Activated CD4-positive, alpha-beta memory T cell treated with anti-CD3 and anti-CD28 coated beads, Interleukin-2, amount 10 ng/mL, durations not matched to agents 7 days and 5 days (primary cell): ENCODE data around the gene NDST3. TPM values are rescaled to one million over a fixed set of nuclear protein-coding genes. Genes with fewer than 3 reads are reported as not detected.

Source experiments
- CTCF ChIA-PET: fragments of 350-600 bp; sonication (Branson Sonifier 250); formaldehyde crosslinking; loops from one replicate; lab custom pipeline; 2021; ENCODE audit warnings: antibody characterized with exemption, inconsistent platforms; lab: Charles Lee
- POLR2A ChIA-PET: fragments of 350-600 bp; sonication (Branson Sonifier 250); formaldehyde crosslinking; loops from one replicate; lab custom pipeline; 2021; ENCODE audit warnings: antibody characterized with exemption; lab: Charles Lee
- DNase-seq: peaks from one replicate; pipeline ENCODE4 v3.0.0-alpha.2; 2020
- H3K27ac Mint-ChIP-seq: one replicate; pipeline ENCODE4 v1.8.0; 2021; ENCODE audit warnings: mild to moderate bottlenecking, mixed read lengths
- H3K27me3 Mint-ChIP-seq: one replicate; pipeline ENCODE4 v1.8.0; 2021; ENCODE audit warnings: mixed read lengths
- H3K36me3 Mint-ChIP-seq: one replicate; pipeline ENCODE4 v1.8.0; 2021; ENCODE audit warnings: low read depth, mixed read lengths
- H3K4me1 Mint-ChIP-seq: one replicate; pipeline ENCODE4 v1.8.0; 2021; ENCODE audit warnings: mixed read lengths
- H3K4me3 Mint-ChIP-seq: one replicate; pipeline ENCODE4 v1.8.0; 2021; ENCODE audit warnings: mild to moderate bottlenecking, mixed read lengths
- H3K9me3 Mint-ChIP-seq: one replicate; pipeline ENCODE4 v1.8.0; 2021; ENCODE audit warnings: mixed read lengths
- total RNA-seq, 2 experiments: library from RNA; stranded (reverse); gene quantifications; one replicate each; pipeline ENCODE4 v1.2.3, GENCODE V29; 2021

The NDST3 gene
- total RNA-seq, 2 experiments from 2014 or later, result not detected

DNA sequence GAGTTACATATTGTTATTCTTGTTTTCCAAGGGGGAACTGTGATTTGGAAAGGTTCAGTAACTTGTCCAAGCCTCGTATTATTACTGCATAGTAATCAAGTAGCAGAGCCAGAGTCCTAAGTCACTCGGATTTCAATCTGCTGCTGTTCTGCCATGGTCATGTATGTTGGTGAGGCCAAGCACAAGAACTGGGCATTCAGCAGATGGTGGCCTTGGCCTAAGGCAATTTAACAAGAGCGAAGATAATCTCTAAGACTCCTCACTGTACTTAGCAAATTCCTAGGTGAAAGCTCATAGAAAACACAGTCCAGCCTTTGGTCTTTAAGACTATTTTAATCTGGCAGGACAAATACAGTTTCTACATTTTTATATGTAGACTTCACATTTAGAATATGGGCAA, 64.8 kb downstream of the NDST3 start:
- H3K4me3 Mint-ChIP-seq, result no peak overlapping the region
- H3K36me3 Mint-ChIP-seq, result no peaks in the 10 kb centered on the region
- no peak for DNase-seq
- H3K9me3 Mint-ChIP-seq, result no peaks in the 10 kb centered on the region
- POLR2A ChIA-PET, result no interaction called here
- H3K27ac Mint-ChIP-seq, result no peak overlapping the region
- H3K27me3 Mint-ChIP-seq, result no peaks in the 10 kb centered on the region
- CTCF ChIA-PET, result interaction anchor here (0.6 kb wide), 1 partner anchor 371 kb away, joined by 3 read pairs; no protein-coding TSS in a partner anchor
- H3K4me1 Mint-ChIP-seq, result no peaks in the 10 kb centered on the region

DNA sequence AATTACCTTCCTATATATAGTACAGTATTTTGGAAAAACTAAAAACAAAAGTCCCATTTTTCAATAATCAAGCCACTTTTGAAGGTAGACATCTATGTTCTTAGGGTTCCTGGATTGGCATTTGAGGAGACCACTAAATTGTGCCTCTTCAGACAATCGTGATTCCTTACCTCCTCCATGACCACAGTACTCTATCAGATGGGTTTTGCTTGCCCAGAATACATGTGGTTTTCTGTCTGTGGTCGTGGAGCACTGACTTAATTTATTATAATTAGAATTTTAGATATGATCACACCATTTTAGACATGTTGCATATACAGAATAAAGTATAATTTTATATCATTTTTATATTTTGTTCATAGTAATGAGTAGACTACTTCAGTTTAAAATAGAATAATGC, 67.9 kb downstream of the NDST3 start:
- Mint-ChIP-seq H3K9me3 (no peaks in the 10 kb centered on the region), H3K27ac (no peak overlapping the region), H3K4me1 (no peaks in the 10 kb centered on the region), H3K4me3 (no peak overlapping the region), H3K36me3 (no peaks in the 10 kb centered on the region), H3K27me3 (no peaks in the 10 kb centered on the region)
- ChIA-PET POLR2A (no interaction called here), CTCF (no interaction called here)
- no peak for DNase-seq

DNA sequence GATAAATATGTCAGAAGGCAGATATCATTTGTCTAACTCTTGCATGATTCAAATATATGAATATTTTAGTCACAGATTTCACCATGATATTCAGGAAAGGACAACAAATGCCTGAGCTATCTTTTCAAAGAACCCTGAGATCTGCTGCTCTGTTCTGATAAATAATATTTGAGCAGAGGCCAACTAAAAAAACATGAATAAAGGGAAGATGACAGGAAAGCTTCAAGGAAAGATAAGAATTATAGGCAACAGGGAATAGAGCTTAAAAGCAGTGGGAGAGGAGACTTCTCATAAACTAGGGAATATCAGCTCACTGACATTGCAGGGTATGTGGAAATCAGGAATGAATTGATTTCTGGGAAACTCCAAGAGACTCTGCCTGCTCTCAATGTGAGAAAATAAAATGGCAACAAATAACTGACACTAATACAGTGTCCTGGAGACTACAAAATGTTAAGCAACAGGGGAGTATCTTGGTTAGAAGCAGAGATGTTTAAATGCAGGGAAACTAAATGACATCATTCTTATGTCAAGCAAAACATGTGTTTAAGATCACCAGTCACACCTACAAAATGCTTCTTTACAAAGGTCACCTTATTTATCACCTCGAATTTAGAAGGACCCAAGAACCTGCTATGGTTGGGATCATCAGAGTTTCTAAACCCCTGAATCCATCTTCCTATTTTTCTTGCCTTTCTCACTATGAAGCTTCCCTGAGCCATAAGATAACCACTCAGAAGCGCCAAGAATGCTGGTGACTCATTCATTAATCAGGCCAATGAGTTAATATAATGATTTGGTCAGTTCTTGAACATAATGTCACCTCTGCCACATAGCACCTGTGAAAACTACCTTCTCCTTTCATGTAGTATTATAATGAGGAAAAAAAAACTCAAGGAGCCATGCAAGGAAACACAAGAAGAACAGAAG, 78.1 kb downstream of the NDST3 start:
- no peak overlapping the region for H3K27ac Mint-ChIP-seq
- ChIA-PET POLR2A (no interaction called here), CTCF (no interaction called here)
- peaks cover 3% of the 10 kb centered on the region for H3K4me1 Mint-ChIP-seq
- no peaks in the 10 kb centered on the region for H3K36me3 Mint-ChIP-seq
- H3K9me3 Mint-ChIP-seq, result peaks cover 2% of the 10 kb centered on the region
- DNase-seq, result no peak
- H3K27me3 Mint-ChIP-seq, result no peaks in the 10 kb centered on the region
- H3K4me3 Mint-ChIP-seq, result no peak overlapping the region

DNA sequence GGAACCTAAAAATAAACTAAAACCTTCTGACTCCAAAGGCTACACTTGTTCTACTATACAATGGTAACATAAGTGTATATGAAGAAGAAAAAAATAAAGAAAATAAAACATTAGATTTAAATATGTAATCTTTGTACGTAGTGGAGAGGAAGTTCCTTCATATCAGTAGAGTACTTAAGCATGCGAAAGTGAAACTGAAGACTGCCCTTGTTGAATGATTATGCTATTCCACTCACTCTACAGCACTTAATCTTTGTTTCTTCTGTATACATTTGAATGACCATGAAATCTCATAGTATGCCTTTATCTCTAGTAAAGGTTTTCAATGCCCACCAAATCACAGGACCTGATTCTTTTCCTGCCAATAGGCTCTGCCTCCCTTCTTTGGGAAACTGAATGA, 78.9 kb downstream of the NDST3 start:
- Mint-ChIP-seq H3K4me3 (no peak overlapping the region), H3K36me3 (no peaks in the 10 kb centered on the region), H3K27me3 (no peaks in the 10 kb centered on the region), H3K9me3 (peaks cover 2% of the 10 kb centered on the region), H3K4me1 (peaks cover 3% of the 10 kb centered on the region), H3K27ac (no peak overlapping the region)
- ChIA-PET CTCF (no interaction called here), POLR2A (no interaction called here)
- no peak for DNase-seq

DNA sequence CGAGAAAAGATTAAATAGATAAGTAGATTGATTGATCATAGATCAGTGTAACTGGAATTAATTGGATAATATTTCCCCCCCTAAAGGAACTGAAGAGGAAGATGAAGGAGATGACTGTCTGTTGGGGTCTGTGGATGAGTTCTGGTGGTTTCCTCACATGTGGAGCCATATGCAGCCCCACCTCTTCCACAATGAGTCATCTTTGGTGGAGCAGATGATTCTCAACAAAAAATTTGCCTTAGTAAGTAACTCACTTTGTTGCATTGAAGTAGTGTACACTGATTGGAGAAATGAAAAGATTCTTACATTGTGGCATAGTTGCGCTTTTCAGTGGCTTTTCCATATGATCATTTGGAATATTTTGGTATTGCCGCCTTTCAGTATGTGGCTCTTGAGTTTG, 80.4 kb downstream of the NDST3 start:
- H3K27me3 Mint-ChIP-seq, result no peaks in the 10 kb centered on the region
- no peak for DNase-seq
- H3K4me1 Mint-ChIP-seq, result peaks cover 3% of the 10 kb centered on the region
- peaks cover 2% of the 10 kb centered on the region for H3K9me3 Mint-ChIP-seq
- no peak overlapping the region for H3K27ac Mint-ChIP-seq
- H3K36me3 Mint-ChIP-seq, result no peaks in the 10 kb centered on the region
- ChIA-PET POLR2A (no interaction called here), CTCF (no interaction called here)
- no peak overlapping the region for H3K4me3 Mint-ChIP-seq

DNA sequence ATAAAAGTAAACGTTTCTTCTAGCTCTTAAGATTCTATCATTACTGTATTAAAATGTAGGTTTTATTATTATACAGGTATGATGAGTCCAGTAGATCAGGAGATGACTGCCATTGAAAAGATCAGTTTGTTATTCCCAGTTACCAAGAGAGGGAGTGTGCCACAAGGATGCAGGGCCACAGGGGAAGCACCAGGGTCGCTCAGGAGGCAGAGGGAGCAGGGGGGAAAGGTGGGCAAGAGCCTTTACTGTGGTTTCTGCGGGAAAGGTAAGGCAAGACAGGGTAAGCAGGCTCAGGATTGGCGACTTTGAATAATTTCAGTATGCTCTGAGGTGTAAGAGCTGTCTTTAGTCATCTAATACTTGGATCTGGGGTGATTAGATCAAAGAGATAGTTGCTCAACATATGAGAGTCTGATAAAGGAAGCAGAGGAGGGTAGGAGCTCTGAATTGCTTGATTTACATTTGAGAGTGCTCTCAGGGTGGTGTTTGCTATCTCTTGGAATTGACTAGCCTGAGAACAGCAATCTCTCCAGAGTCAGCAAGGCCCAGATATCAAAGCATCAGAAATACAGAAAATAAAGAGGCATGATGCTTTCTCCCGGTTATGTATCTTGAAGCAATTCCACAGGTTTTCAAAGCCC, 86.0 kb downstream of the NDST3 start:
- POLR2A ChIA-PET, result no interaction called here
- Mint-ChIP-seq H3K27me3 (no peaks in the 10 kb centered on the region), H3K4me3 (no peak overlapping the region), H3K4me1 (no peaks in the 10 kb centered on the region), H3K9me3 (no peaks in the 10 kb centered on the region), H3K36me3 (no peaks in the 10 kb centered on the region), H3K27ac (no peak overlapping the region)
- CTCF ChIA-PET, result no interaction called here
- no peak for DNase-seq

DNA sequence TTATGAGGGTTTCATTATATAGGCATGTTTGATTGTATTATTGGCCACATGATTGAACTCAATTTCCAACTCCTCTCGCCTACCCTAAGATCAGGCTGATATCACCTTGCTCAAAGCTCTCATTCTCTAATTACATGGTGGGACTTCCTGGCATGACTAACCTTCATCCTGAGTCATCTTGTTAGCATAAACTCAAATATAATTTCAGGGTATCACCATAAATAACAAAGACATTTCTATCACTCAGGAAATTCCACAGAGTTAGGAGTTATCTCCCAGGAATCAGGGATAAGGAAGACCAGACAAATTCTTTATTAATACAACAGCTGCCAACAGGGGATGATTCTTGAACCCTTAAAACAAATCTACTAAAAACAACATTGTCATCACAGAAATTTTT, 90.7 kb downstream of the NDST3 start:
- ChIA-PET CTCF (no interaction called here), POLR2A (no interaction called here)
- no peak for DNase-seq
- no peaks in the 10 kb centered on the region for H3K4me1 Mint-ChIP-seq
- H3K9me3 Mint-ChIP-seq, result no peaks in the 10 kb centered on the region
- no peaks in the 10 kb centered on the region for H3K36me3 Mint-ChIP-seq
- no peak overlapping the region for H3K27ac Mint-ChIP-seq
- H3K27me3 Mint-ChIP-seq, result no peaks in the 10 kb centered on the region
- no peak overlapping the region for H3K4me3 Mint-ChIP-seq

DNA sequence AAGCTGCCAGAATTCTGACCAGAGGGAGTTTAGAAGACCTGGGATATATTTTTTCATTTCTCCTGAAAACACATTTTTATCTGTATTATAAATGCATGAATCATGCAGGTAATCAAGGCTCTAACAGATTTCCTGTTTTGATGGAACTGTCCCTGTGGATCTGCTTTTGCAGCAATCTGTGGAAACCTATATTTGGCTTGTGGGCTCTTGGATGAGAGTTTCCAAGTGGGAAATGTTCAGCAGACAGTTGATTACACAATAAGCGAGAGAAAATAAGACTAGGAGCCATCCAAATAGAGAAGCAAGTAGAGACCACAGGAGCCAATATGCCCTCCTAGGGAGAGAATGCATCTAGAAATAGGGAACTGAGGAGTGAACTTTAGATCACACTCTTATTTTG, 105.0 kb downstream of the NDST3 start:
- Mint-ChIP-seq H3K4me3 (no peak overlapping the region), H3K4me1 (no peaks in the 10 kb centered on the region), H3K27me3 (no peaks in the 10 kb centered on the region), H3K27ac (no peak overlapping the region), H3K36me3 (no peaks in the 10 kb centered on the region), H3K9me3 (no peaks in the 10 kb centered on the region)
- DNase-seq, result no peak
- ChIA-PET CTCF (no interaction called here), POLR2A (no interaction called here)

DNA sequence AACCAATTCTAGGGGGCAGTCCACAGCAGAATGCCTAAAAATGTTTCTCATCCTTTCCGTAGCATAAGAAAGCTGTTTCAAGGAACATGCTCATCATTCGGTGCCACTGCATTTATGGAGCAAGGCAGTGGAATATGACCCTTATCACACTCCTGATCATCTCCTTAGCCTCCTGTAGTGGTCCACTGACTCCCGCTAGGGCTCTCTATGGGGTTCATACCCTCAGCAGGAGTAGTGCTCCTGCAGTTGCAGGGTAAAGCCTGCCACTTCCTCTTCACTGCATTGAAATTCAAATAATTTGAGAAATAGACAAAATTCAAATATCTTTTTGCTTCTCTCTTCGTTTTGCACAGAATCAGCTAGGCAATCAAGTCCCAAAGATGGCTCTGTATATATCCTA, 107.0 kb downstream of the NDST3 start:
- no peak for DNase-seq
- ChIA-PET CTCF (no interaction called here), POLR2A (no interaction called here)
- no peaks in the 10 kb centered on the region for H3K9me3 Mint-ChIP-seq
- H3K27me3 Mint-ChIP-seq, result no peaks in the 10 kb centered on the region
- H3K27ac Mint-ChIP-seq, result no peak overlapping the region
- H3K36me3 Mint-ChIP-seq, result no peaks in the 10 kb centered on the region
- no peak overlapping the region for H3K4me3 Mint-ChIP-seq
- H3K4me1 Mint-ChIP-seq, result no peaks in the 10 kb centered on the region

DNA sequence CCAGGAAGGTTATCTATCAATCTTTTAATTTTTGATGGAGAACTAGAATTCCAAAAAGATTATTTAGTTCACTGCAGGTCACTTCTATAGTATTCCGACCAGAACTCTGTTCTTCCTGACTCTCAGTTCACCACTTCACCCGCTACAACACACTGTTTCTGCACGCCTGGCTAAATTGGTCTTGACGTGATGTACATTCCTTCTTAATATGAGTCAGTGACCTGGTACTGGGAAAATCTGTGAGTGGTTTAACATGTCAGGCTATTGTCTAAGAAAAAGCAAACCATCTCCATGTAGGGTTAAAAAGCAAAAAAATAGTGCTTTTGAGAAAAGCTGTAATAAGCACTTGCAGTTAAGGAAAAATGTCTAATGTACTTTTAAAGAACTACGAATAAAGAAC, 120.4 kb downstream of the NDST3 start:
- Mint-ChIP-seq H3K27me3 (no peaks in the 10 kb centered on the region), H3K9me3 (no peaks in the 10 kb centered on the region), H3K27ac (no peak overlapping the region), H3K4me3 (no peak overlapping the region), H3K4me1 (no peaks in the 10 kb centered on the region), H3K36me3 (no peaks in the 10 kb centered on the region)
- POLR2A ChIA-PET, result no interaction called here
- CTCF ChIA-PET, result no interaction called here
- no peak for DNase-seq

DNA sequence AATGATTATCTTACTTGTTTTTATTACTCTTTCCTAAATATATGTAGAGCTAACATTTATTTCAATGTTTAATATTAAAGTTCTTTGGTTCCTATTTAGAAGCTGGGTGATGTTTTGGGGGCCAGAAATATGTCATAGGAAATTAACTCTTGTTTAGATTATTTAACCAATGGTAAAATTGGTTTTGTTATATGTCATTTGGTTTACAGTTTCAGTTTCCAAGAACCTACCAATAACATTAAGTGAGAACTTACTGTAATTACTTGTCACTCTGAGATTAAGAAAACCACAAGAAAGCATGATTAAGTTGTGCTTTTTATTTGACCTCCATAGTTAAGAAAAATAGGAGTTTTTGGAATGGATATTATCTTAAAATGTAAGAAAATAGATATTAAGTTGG, 121.2 kb downstream of the NDST3 start:
- H3K27ac Mint-ChIP-seq, result no peak overlapping the region

DNA sequence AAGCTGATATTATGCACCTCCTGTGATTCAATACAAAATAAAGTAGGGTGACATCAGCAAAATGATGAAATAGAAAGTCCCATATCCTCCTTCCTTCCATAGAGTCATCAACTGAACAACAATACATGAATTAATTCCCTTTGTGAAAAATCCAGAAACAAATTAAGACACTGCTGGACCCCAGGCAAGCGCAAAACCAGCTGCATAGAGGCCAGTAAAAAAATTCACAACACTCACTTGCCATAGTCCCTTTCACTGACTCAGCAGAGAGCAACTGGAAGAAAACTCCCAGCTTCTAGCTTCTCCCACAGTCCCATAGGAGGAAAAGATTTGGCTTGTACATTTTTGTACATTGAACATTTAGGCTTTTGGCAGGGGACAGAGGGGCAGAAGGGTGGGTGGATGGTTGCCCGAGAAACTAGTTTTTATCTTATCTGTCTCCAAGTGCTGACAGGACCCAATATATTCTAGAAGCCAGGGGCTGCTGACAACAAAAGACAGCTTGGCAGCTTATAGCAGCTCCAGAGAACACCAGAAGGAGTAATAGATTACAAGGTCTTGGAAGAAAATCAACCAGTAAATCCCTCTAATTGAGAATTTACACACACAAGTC, 124.6 kb downstream of the NDST3 start:
- Mint-ChIP-seq H3K27ac (no peak overlapping the region), H3K27me3 (no peaks in the 10 kb centered on the region), H3K9me3 (no peaks in the 10 kb centered on the region), H3K4me1 (no peaks in the 10 kb centered on the region), H3K4me3 (no peak overlapping the region), H3K36me3 (no peaks in the 10 kb centered on the region)
- CTCF ChIA-PET, result no interaction called here
- no peak for DNase-seq
- POLR2A ChIA-PET, result no interaction called here

More for the DNA sequence above, 121.2 kb downstream of the NDST3 start:
- Mint-ChIP-seq H3K27me3 (no peaks in the 10 kb centered on the region), H3K4me3 (no peak overlapping the region), H3K9me3 (no peaks in the 10 kb centered on the region), H3K36me3 (no peaks in the 10 kb centered on the region), H3K4me1 (no peaks in the 10 kb centered on the region)
- no peak for DNase-seq
- ChIA-PET POLR2A (no interaction called here), CTCF (no interaction called here)

DNA sequence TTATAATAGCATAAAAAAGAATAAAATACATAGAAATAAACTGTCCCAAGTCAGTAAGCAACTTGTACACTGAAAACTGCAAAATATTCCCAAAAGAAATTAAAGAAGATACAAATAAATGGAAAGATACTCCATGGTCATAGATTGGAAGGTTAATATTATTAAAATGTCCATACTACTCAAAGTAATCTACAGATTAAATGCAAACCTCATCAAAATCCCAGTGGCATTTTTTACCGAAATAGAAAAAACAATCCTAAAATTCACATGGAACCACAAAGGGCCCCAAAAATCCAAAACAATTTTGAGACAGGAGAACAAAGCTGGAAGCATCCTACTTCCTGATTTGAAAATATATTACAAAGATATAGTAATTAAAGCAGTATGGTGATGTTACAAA, 133.0 kb downstream of the NDST3 start:
- no peaks in the 10 kb centered on the region for H3K36me3 Mint-ChIP-seq
- no peaks in the 10 kb centered on the region for H3K9me3 Mint-ChIP-seq
- H3K4me3 Mint-ChIP-seq, result no peak overlapping the region
- ChIA-PET POLR2A (no interaction called here), CTCF (no interaction called here)
- H3K4me1 Mint-ChIP-seq, result no peaks in the 10 kb centered on the region
- H3K27me3 Mint-ChIP-seq, result peaks cover 2% of the 10 kb centered on the region
- no peak for DNase-seq
- H3K27ac Mint-ChIP-seq, result no peak overlapping the region
